HL-60 (cell line): Measurements from ENCODE around the gene RCC1.

Experiments used
- DNase-seq, 2 experiments: peaks; one replicate each; pipeline ENCODE4 v3.0.0-alpha.2; 2010 to 2020; ENCODE audit warnings: low read depth in 1 of 2, low spot score in 1 of 2
- H3K27ac ChIP-seq: fragments of 250-450 bp; sonication (Bioruptor Pico); replicated peaks from 2 replicates; pipeline ENCODE4 v1.5.1; 2020; ENCODE audit warnings: mild to moderate bottlenecking, moderate library complexity
- H3K27me3 ChIP-seq: fragments of 250-450 bp; sonication (Bioruptor Pico); 2 replicates; pipeline ENCODE4 v1.5.1; 2021; ENCODE audit warnings: mild to moderate bottlenecking, moderate library complexity; ENCODE audit not compliant: insufficient read depth, poor library complexity, severe bottlenecking
- H3K4me3 ChIP-seq: replicated peaks from 2 replicates; pipeline ENCODE4 v1.5.1; 2011; ENCODE audit warnings: mild to moderate bottlenecking, control low read depth, low read length; ENCODE audit not compliant: insufficient read depth
- GABPA ChIP-seq: IDR thresholded peaks from 2 replicates; pipeline ENCODE4 v1.6.1; 2012; ENCODE audit warnings: low read depth
- POLR2AphosphoS5 ChIP-seq: IDR thresholded peaks from 2 replicates; pipeline ENCODE4 v1.6.1; 2012; ENCODE audit warnings: low read depth
- SPI1 ChIP-seq: IDR thresholded peaks from 2 replicates; pipeline ENCODE4 v1.6.1; 2012; ENCODE audit warnings: low read depth, mild to moderate bottlenecking, borderline replicate concordance
- TF ChIP-seq, protein P1 (sequence below): IDR thresholded peaks from 2 replicates; pipeline ENCODE4 v1.6.1; 2012; ENCODE audit warnings: low read depth; ENCODE audit not compliant: insufficient replicate concordance
- TF ChIP-seq, protein P2 (sequence below): IDR thresholded peaks from one replicate; pipeline ENCODE4 v1.5.1; 2011; ENCODE audit warnings: low read length, control low read depth, inconsistent platforms; ENCODE audit not compliant: insufficient read depth

RCC1 gene

DNA sequence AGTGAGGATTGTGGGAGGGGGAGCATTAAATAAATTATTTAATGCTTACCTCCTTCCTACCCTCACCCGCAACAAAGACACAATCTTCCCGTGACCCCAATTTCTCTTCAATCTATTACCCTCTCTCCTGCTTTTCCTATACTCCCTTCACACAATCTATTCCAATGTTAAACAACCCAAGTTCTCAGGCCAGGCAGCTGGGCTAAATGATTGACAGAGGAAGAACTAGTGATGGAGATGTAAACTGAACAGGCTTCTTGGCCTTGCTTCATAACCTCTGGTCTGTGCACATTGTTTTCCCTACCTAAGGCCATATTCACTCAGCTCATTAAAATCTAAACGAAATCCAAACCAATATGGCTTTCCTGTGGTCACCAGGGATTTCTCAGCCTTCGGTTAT, 3.9 kb upstream of the RCC1 start:
- H3K27me3 ChIP-seq, result no peaks in the 10 kb centered on the region
- TF ChIP-seq SPI1 (no peak), GABPA (no peak), POLR2AphosphoS5 (no peak)
- TF ChIP-seq, protein P1, sequence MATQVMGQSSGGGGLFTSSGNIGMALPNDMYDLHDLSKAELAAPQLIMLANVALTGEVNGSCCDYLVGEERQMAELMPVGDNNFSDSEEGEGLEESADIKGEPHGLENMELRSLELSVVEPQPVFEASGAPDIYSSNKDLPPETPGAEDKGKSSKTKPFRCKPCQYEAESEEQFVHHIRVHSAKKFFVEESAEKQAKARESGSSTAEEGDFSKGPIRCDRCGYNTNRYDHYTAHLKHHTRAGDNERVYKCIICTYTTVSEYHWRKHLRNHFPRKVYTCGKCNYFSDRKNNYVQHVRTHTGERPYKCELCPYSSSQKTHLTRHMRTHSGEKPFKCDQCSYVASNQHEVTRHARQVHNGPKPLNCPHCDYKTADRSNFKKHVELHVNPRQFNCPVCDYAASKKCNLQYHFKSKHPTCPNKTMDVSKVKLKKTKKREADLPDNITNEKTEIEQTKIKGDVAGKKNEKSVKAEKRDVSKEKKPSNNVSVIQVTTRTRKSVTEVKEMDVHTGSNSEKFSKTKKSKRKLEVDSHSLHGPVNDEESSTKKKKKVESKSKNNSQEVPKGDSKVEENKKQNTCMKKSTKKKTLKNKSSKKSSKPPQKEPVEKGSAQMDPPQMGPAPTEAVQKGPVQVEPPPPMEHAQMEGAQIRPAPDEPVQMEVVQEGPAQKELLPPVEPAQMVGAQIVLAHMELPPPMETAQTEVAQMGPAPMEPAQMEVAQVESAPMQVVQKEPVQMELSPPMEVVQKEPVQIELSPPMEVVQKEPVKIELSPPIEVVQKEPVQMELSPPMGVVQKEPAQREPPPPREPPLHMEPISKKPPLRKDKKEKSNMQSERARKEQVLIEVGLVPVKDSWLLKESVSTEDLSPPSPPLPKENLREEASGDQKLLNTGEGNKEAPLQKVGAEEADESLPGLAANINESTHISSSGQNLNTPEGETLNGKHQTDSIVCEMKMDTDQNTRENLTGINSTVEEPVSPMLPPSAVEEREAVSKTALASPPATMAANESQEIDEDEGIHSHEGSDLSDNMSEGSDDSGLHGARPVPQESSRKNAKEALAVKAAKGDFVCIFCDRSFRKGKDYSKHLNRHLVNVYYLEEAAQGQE, result no peak
- TF ChIP-seq, protein P2, sequence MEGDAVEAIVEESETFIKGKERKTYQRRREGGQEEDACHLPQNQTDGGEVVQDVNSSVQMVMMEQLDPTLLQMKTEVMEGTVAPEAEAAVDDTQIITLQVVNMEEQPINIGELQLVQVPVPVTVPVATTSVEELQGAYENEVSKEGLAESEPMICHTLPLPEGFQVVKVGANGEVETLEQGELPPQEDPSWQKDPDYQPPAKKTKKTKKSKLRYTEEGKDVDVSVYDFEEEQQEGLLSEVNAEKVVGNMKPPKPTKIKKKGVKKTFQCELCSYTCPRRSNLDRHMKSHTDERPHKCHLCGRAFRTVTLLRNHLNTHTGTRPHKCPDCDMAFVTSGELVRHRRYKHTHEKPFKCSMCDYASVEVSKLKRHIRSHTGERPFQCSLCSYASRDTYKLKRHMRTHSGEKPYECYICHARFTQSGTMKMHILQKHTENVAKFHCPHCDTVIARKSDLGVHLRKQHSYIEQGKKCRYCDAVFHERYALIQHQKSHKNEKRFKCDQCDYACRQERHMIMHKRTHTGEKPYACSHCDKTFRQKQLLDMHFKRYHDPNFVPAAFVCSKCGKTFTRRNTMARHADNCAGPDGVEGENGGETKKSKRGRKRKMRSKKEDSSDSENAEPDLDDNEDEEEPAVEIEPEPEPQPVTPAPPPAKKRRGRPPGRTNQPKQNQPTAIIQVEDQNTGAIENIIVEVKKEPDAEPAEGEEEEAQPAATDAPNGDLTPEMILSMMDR, result no peak
- no peak for DNase-seq
- H3K4me3 ChIP-seq, result no peak overlapping the region
- H3K27ac ChIP-seq, result no peak overlapping the region

DNA sequence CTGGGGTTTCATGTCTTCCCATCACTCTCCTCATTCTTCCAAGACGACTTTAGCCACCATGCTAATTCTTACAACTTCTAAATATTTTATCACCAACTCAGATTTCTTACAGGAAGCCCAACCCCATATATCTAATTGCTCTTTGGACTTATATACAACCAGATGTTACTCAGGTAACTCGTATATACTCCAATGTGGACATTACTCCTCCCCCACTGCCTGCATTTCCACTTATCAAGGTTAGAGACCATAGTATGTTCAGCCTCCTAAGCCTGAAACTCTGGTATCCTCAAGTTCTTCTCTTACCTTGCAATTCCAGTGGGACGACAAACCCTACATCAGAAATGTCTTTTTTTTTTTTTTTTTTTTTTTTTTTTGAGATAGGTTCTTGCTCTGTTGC, 2.7 kb upstream of the RCC1 start:
- no peak overlapping the region for H3K4me3 ChIP-seq
- no peaks in the 10 kb centered on the region for H3K27me3 ChIP-seq
- TF ChIP-seq POLR2AphosphoS5 (no peak), GABPA (no peak), SPI1 (no peak)
- TF ChIP-seq, protein P1, result no peak
- TF ChIP-seq, protein P2, result no peak
- H3K27ac ChIP-seq, result no peak overlapping the region
- no peak for DNase-seq

DNA sequence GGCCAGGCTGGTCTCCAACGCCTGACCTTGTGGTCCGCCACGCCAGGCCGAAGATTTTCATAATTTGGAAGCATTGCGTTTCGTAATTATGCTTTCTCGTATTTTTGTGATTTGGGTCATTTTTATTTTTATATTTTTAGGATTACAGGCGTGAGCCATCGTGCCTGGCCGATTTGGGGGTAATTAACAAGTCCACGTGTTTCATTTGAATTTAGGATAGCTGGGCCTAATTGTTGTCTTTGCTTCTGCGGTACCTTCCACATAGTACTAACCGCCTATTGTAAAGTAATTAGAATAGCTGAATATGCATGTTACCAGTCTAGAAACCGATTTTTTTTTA, 1.0 kb downstream of the RCC1 start:
- H3K4me3 ChIP-seq, result peak overlapping the region; percentile 70
- H3K27ac ChIP-seq, result peak overlapping the region; percentile 90
- no peak for DNase-seq
- H3K27me3 ChIP-seq, result no peaks in the 10 kb centered on the region
- TF ChIP-seq POLR2AphosphoS5 (peak; percentile 1; the same call in 1 of the 2 replicates), GABPA (no peak), SPI1 (no peak)
- TF ChIP-seq, protein P1, result no peak
- TF ChIP-seq, protein P2, result no peak
